RWPE1 (cell line): Measurements from ENCODE around the gene OR4B1.

ENCODE experiments used
- CTCF ChIA-PET: fragments of 350-600 bp; sonication (Branson Sonifier 250); formaldehyde crosslinking; extraction: SDS; loops from one replicate; lab custom pipeline; 2021; lab: Yijun Ruan, JAX
- POLR2A ChIA-PET: fragments of 400-600 bp; formaldehyde crosslinking; extraction: SDS; loops from one replicate; lab custom pipeline; 2020; ENCODE audit warnings: antibody characterized with exemption; ENCODE audit not compliant: low non-redundant PET; lab: Yijun Ruan, JAX
- DNase-seq: peaks from one replicate; pipeline ENCODE4 v3.0.0; 2012; ENCODE audit warnings: low spot score
- H3K27ac ChIP-seq: fragments of 450-650 bp; 2 replicates; pipeline ENCODE4 v1.5.1; 2017
- TF ChIP-seq, protein P1 (sequence below): fragments of 450-650 bp; conservative IDR thresholded peaks from 2 replicates; pipeline ENCODE4 v1.5.1; 2017; ENCODE audit warnings: low read depth, mild to moderate bottlenecking

Gene OR4B1, protein sequence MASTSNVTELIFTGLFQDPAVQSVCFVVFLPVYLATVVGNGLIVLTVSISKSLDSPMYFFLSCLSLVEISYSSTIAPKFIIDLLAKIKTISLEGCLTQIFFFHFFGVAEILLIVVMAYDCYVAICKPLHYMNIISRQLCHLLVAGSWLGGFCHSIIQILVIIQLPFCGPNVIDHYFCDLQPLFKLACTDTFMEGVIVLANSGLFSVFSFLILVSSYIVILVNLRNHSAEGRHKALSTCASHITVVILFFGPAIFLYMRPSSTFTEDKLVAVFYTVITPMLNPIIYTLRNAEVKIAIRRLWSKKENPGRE

DNA sequence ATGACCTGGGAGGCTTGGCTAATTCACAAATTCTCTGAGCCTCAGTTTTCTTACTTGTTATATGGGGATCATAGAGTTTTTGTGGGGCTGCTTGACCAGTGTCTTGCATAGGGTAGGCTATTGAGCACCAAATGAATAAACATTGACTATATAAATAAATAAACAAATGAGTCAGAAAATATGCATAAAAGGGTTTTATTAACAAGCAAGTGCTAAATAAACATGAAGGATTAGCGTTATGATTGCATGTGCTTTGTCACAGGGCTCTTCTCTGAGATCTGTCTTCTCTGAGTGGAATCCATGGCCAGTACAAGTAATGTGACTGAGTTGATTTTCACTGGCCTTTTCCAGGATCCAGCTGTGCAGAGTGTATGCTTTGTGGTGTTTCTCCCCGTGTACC lies at the start of gene OR4B1:
Gene OR4B1 (plus strand): TSS at position 301 of the 400 bp plus-strand sequence. CDS start 0 bp downstream, at position 301.
- POLR2A ChIA-PET, result no interaction called here
- TF ChIP-seq, protein P1, sequence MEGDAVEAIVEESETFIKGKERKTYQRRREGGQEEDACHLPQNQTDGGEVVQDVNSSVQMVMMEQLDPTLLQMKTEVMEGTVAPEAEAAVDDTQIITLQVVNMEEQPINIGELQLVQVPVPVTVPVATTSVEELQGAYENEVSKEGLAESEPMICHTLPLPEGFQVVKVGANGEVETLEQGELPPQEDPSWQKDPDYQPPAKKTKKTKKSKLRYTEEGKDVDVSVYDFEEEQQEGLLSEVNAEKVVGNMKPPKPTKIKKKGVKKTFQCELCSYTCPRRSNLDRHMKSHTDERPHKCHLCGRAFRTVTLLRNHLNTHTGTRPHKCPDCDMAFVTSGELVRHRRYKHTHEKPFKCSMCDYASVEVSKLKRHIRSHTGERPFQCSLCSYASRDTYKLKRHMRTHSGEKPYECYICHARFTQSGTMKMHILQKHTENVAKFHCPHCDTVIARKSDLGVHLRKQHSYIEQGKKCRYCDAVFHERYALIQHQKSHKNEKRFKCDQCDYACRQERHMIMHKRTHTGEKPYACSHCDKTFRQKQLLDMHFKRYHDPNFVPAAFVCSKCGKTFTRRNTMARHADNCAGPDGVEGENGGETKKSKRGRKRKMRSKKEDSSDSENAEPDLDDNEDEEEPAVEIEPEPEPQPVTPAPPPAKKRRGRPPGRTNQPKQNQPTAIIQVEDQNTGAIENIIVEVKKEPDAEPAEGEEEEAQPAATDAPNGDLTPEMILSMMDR, result no peak
- no peak for DNase-seq
- CTCF ChIA-PET, result no interaction called here
- H3K27ac ChIP-seq, result no peak within 1 kb of the TSS

DNA sequence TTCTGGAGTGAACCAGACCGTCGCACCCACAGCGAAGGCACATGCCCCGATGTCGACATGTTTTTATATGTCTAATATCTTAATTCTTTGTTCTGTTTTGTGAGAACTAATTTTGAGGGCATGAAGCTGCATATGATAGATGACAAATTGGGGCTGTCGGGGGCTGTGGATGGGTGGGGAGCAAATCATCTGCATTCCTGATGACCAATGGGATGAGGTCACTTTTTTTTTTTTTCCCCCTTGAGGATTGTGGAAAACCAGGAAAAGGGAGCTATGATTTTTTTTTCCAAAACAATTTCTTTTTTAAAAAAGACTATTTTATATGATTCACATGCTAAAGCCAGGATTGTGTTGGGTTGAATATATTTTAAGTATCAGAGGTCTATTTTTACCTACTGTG lies 49.2 kb upstream of the OR4B1 start:
- no peak overlapping the region for H3K27ac ChIP-seq
- DNase-seq, result no peak
- CTCF ChIA-PET, result interaction anchor here (0.6 kb wide), 1 partner anchor 63 kb away, joined by 3 read pairs; no protein-coding TSS in a partner anchor
- TF ChIP-seq, protein P1, result no peak
- POLR2A ChIA-PET, result no interaction called here

DNA sequence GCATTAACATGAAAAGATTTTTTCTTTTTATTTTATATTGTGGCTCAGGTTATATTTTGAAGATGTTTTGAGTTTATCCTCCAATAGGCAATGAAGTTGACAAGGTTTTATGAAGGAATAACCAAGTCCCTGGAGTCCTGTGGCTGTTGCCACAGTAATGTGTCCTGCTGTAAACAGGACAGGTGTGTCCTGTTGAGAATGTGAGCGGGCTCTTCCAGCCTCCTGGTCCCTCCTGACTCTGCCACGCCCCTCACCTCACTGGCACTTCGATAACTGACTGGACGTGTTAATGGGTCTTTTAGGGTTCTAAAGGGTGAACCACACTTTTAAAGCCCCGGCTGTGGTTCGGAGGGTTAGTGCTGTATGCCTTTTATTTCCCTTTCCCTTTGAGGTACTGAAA lies 47.8 kb upstream of the OR4B1 start:
- no peak for DNase-seq
- ChIA-PET POLR2A (no interaction called here), CTCF (no interaction called here)
- TF ChIP-seq, protein P1, result no peak
- no peak overlapping the region for H3K27ac ChIP-seq

DNA sequence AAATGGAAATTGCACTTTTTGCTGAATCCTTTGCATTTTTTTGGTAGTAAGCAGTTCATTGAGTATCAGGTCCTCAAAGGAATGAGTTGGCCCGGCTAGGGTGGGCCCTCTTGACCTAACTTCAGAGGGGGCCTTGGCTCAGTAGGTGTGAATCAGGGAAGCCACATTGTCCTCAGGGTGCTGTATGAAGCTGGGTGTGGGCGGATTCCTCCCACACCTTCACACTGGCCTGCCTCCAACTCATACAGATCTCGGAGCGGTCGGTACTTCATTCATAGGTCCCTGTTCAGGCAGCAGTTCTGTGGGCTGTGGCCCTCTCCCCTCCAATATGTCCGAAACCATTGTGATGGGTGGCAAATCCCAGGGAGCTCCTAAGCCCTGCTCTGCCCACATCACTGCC lies 47.4 kb upstream of the OR4B1 start:
- TF ChIP-seq, protein P1, result no peak
- POLR2A ChIA-PET, result no interaction called here
- DNase-seq, result no peak
- H3K27ac ChIP-seq, result no peak overlapping the region
- CTCF ChIA-PET, result interaction anchor here (0.7 kb wide), 1 partner anchor 62 kb away, joined by 3 read pairs; no protein-coding TSS in a partner anchor

DNA sequence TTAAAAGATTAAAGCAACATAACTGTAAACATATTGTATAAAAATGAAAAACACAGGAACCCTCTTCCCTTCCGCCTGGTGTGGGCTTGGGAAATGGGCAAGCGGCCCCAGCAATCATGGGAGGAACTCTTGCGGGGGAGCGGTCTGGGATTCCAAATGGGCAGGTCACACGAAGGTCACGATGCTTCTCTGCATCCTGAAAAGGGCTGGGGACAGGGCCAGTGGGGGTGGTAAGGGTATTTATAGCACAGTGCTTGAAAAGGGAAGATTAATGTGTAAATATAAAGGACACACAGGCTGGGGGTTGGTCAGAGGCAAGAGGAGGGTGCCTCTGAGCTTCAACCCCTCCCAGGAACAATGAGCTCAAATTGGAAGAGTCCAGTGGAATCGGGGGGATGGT lies 46.9 kb upstream of the OR4B1 start:
- ChIA-PET POLR2A (no interaction called here), CTCF (interaction anchor here (0.7 kb wide), 1 partner anchor 63 kb away, joined by 3 read pairs; no protein-coding TSS in a partner anchor)
- TF ChIP-seq, protein P1, result no peak
- DNase-seq, result no peak
- H3K27ac ChIP-seq, result no peak overlapping the region

DNA sequence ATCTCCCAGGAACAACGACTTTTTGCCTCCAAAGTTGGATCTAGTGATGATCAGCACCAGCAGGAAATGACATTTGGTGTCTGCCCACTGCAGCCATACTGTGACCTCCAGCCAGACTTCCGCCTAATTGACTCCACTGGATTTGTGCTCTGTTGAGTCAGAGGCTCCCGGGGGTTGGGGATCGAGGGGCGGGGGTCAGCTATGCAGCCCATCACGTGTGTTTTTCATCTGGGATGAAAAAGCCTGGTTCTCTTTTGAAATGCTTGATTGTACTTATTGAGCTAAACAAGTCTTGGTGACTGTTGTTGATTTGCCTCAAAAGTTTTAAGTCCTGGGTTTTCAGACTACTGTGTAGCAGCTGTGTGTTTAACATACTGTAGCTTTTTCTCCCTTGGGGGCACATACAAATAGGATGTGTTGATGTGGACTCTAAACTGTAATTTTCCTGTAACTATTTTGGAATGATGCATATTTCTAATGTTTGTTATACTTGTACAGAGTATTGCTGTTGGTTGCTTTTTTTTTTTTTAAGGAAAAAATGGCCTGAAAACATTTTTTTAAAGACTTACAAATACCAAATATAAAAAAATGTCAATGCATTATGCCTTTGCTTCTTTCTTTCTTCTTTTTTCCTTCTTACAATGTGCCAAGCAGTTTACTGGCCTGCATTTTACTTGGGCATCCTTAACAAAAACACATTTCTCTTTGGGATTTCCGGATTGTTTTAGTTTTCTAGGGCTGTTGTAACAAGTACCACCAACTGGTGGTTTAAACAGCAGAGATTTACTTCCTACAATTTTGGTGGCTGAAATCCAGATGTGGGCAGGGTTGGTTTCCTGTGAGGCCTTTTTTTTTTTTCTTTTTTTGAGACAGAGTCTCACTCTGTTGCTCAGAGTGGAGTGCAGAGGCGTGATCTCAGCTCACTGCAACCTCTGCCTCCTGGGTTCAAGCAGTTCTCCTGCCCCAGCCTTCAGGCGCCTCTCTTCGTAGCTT lies 46.1 kb upstream of the OR4B1 start:
- H3K27ac ChIP-seq, result no peak overlapping the region
- ChIA-PET POLR2A (no interaction called here), CTCF (no interaction called here)
- TF ChIP-seq, protein P1, result no peak
- no peak for DNase-seq
